ENCODE data around the gene MAGI2.

DNA sequence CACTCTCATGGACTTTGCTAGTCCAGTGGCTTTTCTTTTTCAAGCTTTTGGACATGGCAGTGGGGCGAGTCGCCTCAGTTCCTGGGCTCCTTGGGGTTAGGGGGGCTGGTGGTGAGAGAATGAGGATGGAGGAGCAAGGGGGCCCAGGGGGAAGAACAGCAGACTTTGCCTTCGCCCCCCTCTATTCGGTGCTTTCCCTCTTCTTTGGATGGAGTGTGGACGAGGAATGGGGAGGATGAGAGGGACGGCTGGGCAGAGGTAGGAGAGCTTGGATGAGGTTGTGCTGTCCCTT lies 255 bp downstream of the MAGI2 start:
- TF ChIP-seq EP300 (IDR thresholded peaks at IDR 0.05) (no peak), CTCF (IDR thresholded peaks at IDR 0.05) (no peak), POLR2A (IDR thresholded peaks at IDR 0.05) (no peak)

Measured in suprapubic skin (tissue), 3 donors.